ENCODE results near the gene PCIF1.
"Not testable (repeated sequence)": the region's sequence is repeated elsewhere in the genome, so short reads cannot be mapped to it uniquely, and the experiment has no call there.

Gene PCIF1

GRCh38 chr20:45994761-45995493 is 60.4 kb downstream of the PCIF1 start:
- no peak for DNase-seq (ENCODE audit: low read depth)

DNA sequence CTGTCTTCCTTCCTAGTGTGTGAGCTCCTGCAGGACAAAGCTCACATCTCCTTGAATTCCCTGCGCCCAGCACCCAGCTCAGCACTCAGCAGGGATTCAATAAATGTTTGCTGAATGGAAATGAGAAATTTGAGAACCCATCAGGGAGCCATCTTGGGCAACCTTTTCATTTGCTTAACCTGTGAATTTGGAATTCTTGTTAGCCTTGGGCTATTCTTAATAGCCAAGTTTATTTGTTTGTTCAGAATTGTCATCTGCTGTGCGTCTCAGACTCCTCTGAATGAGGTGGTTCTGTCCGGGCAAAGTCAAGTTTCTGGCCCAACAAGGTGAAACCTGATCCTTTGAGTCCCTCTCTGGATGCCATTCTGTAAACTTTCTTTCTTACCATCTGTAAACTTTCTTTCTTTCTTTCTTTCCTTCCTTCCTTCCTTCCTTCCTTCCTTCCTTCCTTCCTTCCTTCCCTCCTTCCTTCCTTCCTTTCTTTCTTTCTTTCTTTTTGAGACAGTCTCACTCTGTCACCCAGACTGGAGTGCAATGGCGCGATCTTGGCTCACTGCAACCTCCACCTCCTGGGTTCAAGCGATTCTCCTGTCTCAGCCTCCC is 61.1 kb downstream of the PCIF1 start:
- DNase-seq (ENCODE audit: low read depth): not testable (repeated sequence)

DNA sequence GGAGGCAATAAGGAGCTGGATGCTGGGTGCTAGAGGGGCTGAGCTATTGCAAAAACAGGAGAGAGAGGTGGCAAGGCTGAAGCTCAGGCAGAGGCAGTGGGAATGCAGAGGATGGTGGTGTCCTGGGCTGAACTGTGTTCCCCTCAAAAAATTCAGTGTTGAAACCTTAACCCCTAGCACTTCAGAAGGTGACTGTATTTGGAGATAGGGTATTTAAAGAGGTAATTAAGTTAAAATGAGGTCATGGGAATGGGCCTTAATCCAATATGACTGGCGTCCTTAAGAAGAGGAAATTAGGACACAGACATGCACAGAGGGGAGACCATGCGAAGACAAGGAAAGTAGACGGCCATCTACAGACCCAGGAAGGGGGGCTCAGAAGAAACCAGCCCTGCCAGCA is 62.7 kb downstream of the PCIF1 start:
- no peak for DNase-seq (ENCODE audit: low read depth)
